Large intestine (tissue), 3 donors: ENCODE results near the gene SLC39A11. TPM values are rescaled to one million over a fixed set of nuclear protein-coding genes. Genes with fewer than 3 reads are reported as not detected.
"Not testable (repeated sequence)": the region's sequence is repeated elsewhere in the genome, so short reads cannot be mapped to it uniquely, and the experiment has no call there.

Experiments
- DNase-seq, 2 donors: peaks; one replicate each; pipeline versions ENCODE4 v3.0.0 to v3.0.0-alpha.2; 2013
- H3K27ac ChIP-seq: one replicate; pipeline ENCODE4 v1.5.1; 2013; ENCODE audit warnings: low read length
- H3K27me3 ChIP-seq: 2 replicates; pipeline ENCODE4 v1.6.1; 2013; ENCODE audit warnings: low read length; ENCODE audit not compliant: control insufficient read depth, insufficient read depth
- H3K36me3 ChIP-seq: 2 replicates; pipeline ENCODE4 v1.6.1; 2013; ENCODE audit warnings: low read length; ENCODE audit not compliant: control insufficient read depth, insufficient read depth
- H3K4me1 ChIP-seq: one replicate; pipeline ENCODE4 v1.6.1; 2013; ENCODE audit warnings: low read length; ENCODE audit not compliant: control insufficient read depth, insufficient read depth
- H3K4me3 ChIP-seq: one replicate; pipeline ENCODE4 v1.5.1; 2013; ENCODE audit warnings: low read length
- H3K9me3 ChIP-seq: one replicate; pipeline ENCODE4 v1.6.1; 2013; ENCODE audit warnings: mild to moderate bottlenecking, low read depth, low read length, moderate library complexity; ENCODE audit not compliant: control insufficient read depth
- WGBS: methylation state at CpG from one replicate; pipeline ENCODE4 v1.1.5; 2013; ENCODE audit warnings: low lambda C conversion rate; ENCODE audit not compliant: insufficient coverage; 5-methylcytosine and 5-hydroxymethylcytosine counted together
- polyA plus RNA-seq: library from polyadenylated mRNA; unstranded; fragments of 120-200 nt; gene quantifications from one replicate; pipeline ENCODE4 v1.2.1, GENCODE V29; 2013

Gene SLC39A11
- polyA plus RNA-seq, 1 donor = 46.2 TPM

GRCh38 chr17:72802726-72803125, 289.8 kb downstream of the SLC39A11 start:
- Histone ChIP-seq H3K27ac (no peak overlapping the region), H3K4me1 (no peaks in the 10 kb centered on the region), H3K36me3 (no peaks in the 10 kb centered on the region), H3K27me3 (no peaks in the 10 kb centered on the region), H3K9me3 (peaks cover 9% of the 10 kb centered on the region), H3K4me3 (no peak overlapping the region)
- 80% methylated on average over 2 of the region's 8 CpGs for WGBS
- DNase-seq = no peak

GRCh38 chr17:72797142-72797541, 295.3 kb downstream of the SLC39A11 start:
- H3K4me3 ChIP-seq = no peak overlapping the region
- H3K27ac ChIP-seq = no peak overlapping the region
- no peaks in the 10 kb centered on the region for H3K27me3 ChIP-seq
- no peaks in the 10 kb centered on the region for H3K4me1 ChIP-seq
- WGBS = no CpG with 5 or more reads among the region's 2 CpGs
- peaks cover 9% of the 10 kb centered on the region for H3K9me3 ChIP-seq
- DNase-seq = no peak
- no peaks in the 10 kb centered on the region for H3K36me3 ChIP-seq

DNA sequence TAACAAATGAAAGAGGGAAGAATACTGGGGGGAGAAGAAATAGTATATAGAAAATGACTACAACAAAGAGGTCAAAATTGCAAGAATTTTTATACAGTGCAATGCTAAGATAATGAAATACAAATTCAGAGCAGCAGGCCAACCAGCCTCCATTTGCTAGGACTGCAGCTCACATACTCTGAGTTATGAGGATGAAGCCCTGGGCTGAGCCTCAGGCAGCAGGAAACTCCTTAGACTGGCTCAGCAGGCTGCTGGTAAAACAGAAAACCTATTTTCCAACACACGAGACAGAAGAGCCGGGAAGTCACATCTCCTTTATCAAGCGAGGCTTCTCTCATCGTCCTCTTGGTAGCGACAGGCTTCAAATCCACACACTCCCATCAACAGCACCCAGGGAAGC, 296.5 kb downstream of the SLC39A11 start:
- H3K4me3 ChIP-seq = no peak overlapping the region
- no peak for DNase-seq
- no peaks in the 10 kb centered on the region for H3K4me1 ChIP-seq
- H3K9me3 ChIP-seq = peaks cover 9% of the 10 kb centered on the region
- no CpG with 5 or more reads among the region's 5 CpGs for WGBS
- H3K36me3 ChIP-seq = no peaks in the 10 kb centered on the region
- no peak overlapping the region for H3K27ac ChIP-seq
- H3K27me3 ChIP-seq = no peaks in the 10 kb centered on the region

DNA sequence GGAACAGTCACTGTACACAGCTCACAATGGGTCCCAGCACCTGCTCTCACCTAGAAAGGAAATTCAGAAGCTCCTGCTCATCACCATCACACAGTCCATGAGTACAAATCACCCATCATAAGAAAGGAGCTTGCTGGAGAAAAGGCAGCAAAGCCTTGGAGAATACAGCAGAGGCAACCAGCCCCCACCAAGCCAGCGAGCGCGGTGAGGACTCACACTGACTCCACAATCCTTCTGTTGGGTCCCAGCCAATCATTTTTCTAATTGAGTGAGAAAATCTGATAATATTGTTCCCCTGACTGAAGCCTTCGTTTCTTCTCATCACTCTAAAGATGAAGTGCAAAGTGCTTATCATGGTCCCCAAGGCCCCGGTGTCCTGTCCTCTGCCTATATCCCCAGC, 298.3 kb downstream of the SLC39A11 start:
- no peak for DNase-seq
- H3K4me3 ChIP-seq = no peak overlapping the region
- H3K9me3 ChIP-seq = no peaks in the 10 kb centered on the region
- no CpG with 5 or more reads among the region's 5 CpGs for WGBS
- no peaks in the 10 kb centered on the region for H3K27me3 ChIP-seq
- no peak overlapping the region for H3K27ac ChIP-seq
- H3K4me1 ChIP-seq = no peaks in the 10 kb centered on the region
- no peaks in the 10 kb centered on the region for H3K36me3 ChIP-seq

DNA sequence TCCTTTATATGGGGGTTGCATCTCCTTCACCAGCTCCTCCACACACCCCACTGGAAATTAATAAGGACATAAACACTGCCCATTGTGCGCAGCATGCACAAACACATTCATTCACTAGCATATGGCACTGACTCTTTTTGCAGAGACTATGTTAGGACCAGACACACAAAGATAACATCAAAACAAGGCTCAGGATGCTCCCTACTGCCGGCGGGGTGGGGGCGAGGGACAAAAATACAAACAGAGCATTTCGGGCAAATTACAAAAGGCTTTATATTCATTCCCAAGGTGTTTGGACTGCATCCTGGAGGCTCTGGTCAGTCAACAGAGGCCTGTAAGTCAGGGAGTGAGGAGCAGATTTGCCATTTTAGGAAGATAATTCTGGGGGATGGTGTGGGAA, 299.7 kb downstream of the SLC39A11 start:
- H3K27ac ChIP-seq = no peak overlapping the region
- WGBS = no CpG with 5 or more reads among the region's 5 CpGs
- no peaks in the 10 kb centered on the region for H3K36me3 ChIP-seq
- DNase-seq = no peak
- H3K4me3 ChIP-seq = no peak overlapping the region
- no peaks in the 10 kb centered on the region for H3K9me3 ChIP-seq
- H3K27me3 ChIP-seq = no peaks in the 10 kb centered on the region
- no peaks in the 10 kb centered on the region for H3K4me1 ChIP-seq

GRCh38 chr17:72790190-72790589, 302.3 kb downstream of the SLC39A11 start:
- no peaks in the 10 kb centered on the region for H3K27me3 ChIP-seq
- no peaks in the 10 kb centered on the region for H3K9me3 ChIP-seq
- H3K4me3 ChIP-seq = no peak overlapping the region
- H3K4me1 ChIP-seq = no peaks in the 10 kb centered on the region
- H3K36me3 ChIP-seq = no peaks in the 10 kb centered on the region
- DNase-seq = no peak
- no peak overlapping the region for H3K27ac ChIP-seq
- WGBS = no CpG with 5 or more reads among the region's 3 CpGs

- DNase-seq = no peak
- no peaks in the 10 kb centered on the region for H3K9me3 ChIP-seq
- WGBS = 100% methylated on average over 3 of the region's 6 CpGs
- no peaks in the 10 kb centered on the region for H3K4me1 ChIP-seq
- no peaks in the 10 kb centered on the region for H3K36me3 ChIP-seq
- no peaks in the 10 kb centered on the region for H3K27me3 ChIP-seq
- no peak overlapping the region for H3K27ac ChIP-seq
- H3K4me3 ChIP-seq = no peak overlapping the region
Observed at GRCh38 chr17:72789711-72790110, 302.8 kb downstream of the SLC39A11 start.

DNA sequence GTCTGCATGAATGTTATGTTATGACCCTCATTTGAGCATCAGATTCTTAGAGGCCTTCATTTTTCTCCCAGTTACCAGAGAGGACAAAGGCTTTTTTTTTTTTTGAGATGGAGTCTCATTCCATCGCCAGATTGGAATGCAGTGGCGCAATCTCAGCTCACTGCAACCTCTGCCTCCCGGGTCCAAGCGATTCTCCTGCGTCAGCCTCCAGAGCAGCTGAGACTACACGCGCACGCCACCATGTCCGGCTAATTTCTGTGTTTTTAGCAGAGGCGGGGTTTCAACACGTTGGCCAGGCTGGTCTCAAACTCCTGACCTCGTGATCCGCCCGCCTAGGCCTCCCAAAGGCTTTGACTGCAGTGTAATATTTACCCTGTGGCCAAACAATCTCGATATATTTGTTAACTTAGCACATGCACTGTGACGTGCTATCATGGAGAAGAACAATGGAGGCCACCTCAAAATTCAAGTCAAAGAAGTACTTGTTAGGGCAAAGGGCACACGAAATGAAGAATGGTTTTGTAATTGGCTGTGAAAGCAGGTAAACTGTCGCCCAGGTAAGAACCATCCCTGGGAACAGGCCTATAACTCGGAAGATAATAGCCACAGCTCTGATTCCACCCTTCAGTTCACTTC, 303.4 kb downstream of the SLC39A11 start:
- Histone ChIP-seq H3K27ac (no peak overlapping the region), H3K27me3 (no peaks in the 10 kb centered on the region), H3K36me3 (no peaks in the 10 kb centered on the region), H3K4me3 (no peak overlapping the region), H3K9me3 (no peaks in the 10 kb centered on the region), H3K4me1 (no peaks in the 10 kb centered on the region)
- DNase-seq = no peak
- no CpG with 5 or more reads among the region's 19 CpGs for WGBS

DNA sequence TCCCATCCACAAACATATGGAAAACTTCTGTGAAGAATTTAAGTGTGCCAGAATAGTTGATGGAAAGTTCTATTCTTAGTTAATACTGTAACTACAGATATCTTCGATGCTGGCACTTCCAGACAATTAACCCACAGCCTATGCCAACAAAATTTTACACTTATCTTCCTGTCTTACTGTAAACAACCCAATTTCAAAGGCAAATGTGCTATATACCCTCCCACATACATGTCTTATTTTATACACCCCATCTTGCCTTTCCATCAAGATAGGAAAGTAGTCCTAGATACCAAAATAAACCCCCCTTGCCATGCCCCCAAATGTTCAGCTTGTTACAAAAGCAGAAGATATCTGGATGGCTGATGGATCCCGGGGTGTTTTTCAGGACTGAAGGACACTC, 306.3 kb downstream of the SLC39A11 start:
- DNase-seq = no peak
- Histone ChIP-seq H3K36me3 (no peaks in the 10 kb centered on the region), H3K4me3 (no peak overlapping the region), H3K27ac (no peak overlapping the region), H3K4me1 (peaks cover 10% of the 10 kb centered on the region), H3K27me3 (no peaks in the 10 kb centered on the region), H3K9me3 (no peaks in the 10 kb centered on the region)
- WGBS = 71% methylated on average over 1 of the region's 2 CpGs

DNA sequence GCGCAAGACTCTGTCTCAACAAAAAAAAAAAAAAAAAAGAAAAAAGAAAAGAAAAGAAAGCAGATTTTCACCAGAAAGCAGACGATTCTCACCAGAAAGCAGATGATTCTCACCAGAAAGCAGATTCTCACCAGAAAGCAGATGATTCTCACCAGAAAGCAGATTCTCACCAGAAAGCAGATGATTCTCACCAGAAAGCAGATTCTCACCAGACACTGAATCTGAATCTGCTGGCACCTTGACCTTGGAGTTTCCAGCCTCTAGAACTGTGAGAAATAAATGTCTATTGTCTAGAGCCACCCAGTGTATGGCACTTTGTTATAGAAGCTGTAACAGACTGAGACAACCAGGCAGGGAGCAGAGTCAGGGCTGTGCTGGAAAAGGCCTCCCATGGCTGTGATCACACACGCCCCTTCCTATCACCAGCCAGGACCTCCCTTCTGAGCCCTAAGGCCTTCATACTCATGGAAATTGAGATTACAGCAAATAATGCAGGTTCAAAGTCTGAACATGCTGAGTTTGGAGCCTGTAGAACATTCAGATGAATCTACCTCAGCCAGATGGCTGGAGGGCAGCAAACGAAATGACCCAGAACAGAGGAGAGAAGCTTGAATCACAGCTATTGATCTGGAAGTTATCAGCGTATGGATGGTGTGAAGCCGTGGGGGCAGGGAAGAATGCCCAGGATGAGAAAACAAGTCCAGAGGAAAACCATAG, 309.3 kb downstream of the SLC39A11 start:
- peak; percentile 44 to 86 for DNase-seq
- Histone ChIP-seq H3K27ac (no peak overlapping the region), H3K4me1 (peaks cover 10% of the 10 kb centered on the region), H3K4me3 (no peak overlapping the region), H3K27me3 (no peaks in the 10 kb centered on the region), H3K9me3 (no peaks in the 10 kb centered on the region), H3K36me3 (no peaks in the 10 kb centered on the region)
- 10% methylated on average over 3 of the region's 6 CpGs for WGBS

DNA sequence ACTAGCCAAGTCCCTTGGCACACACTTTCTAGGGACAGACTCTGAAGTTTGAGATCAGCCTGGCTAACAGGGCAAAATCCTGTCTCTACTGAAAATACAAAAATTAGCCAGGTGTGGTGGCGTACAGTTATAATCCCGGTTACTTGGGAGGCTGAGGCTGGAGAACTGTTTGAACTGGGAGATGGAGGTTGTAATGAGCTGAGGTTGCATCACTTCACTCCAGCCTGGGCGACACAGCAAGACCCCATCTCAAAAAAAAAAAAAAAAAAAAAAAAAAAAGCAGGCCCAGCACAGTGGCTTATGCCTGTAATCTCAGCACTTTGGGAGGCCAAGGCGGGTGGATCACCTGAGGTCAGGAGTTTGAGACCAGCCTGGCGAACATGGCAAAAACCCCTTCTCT, 310.1 kb downstream of the SLC39A11 start:
- no CpG with 5 or more reads among the region's 5 CpGs for WGBS
- not testable (repeated sequence) for H3K27me3 ChIP-seq, DNase-seq, H3K9me3 ChIP-seq, H3K4me3 ChIP-seq, H3K36me3 ChIP-seq, H3K4me1 ChIP-seq, H3K27ac ChIP-seq
